HG03575 (cell line): ENCODE measurements around the gene ARID2.

Experiments
- ATAC-seq: cut with Tn5 transposase; IDR thresholded peaks from one replicate; pipeline ENCODE4 v1.9.1; 2021; ENCODE audit not compliant: unreplicated experiment, insufficient number of reproducible peaks, low FRiP score; ENCODE audit errors: extremely low read depth

ARID2 gene

GRCh38 chr12:45720069-45720468 is 9.4 kb upstream of the ARID2 start:
- ATAC-seq, result no peak

- ATAC-seq, result no peak
Measured at GRCh38 chr12:45721369-45721768, 8.1 kb upstream of the ARID2 start.

GRCh38 chr12:45721954-45722353 is 7.6 kb upstream of the ARID2 start:
- ATAC-seq, result no peak

- ATAC-seq, result no peak
Measured at GRCh38 chr12:45725631-45726602, 3.6 kb upstream of the ARID2 start.

GRCh38 chr12:45726603-45727300 is 2.8 kb upstream of the ARID2 start:
- no peak for ATAC-seq

- peak; percentile 39 for ATAC-seq
Measured at GRCh38 chr12:45727301-45727979, 2.1 kb upstream of the ARID2 start.

GRCh38 chr12:45727980-45728629 is 1.4 kb upstream of the ARID2 start:
- no peak for ATAC-seq

- ATAC-seq, result peak; percentile 22
Measured at GRCh38 chr12:45728630-45729232, 775 bp upstream of the ARID2 start.

- ATAC-seq, result no peak
Measured at GRCh38 chr12:45730084-45730347, 510 bp downstream of the ARID2 start.

- no peak for ATAC-seq
Measured at GRCh38 chr12:45730348-45731189, 1.1 kb downstream of the ARID2 start.

GRCh38 chr12:45731190-45731775 is 1.8 kb downstream of the ARID2 start:
- no peak for ATAC-seq

- ATAC-seq, result no peak
Measured at GRCh38 chr12:45732250-45732649, 2.7 kb downstream of the ARID2 start.

GRCh38 chr12:45732936-45733335 is 3.4 kb downstream of the ARID2 start:
- no peak for ATAC-seq

GRCh38 chr12:45737638-45738037 is 8.1 kb downstream of the ARID2 start:
- ATAC-seq, result no peak

- no peak for ATAC-seq
Measured at GRCh38 chr12:45742590-45742989, 13.1 kb downstream of the ARID2 start.

GRCh38 chr12:45743247-45743646 is 13.7 kb downstream of the ARID2 start:
- ATAC-seq, result no peak

GRCh38 chr12:45745861-45746277 is 16.4 kb downstream of the ARID2 start:
- ATAC-seq, result no peak

GRCh38 chr12:45756666-45757065 is 27.2 kb downstream of the ARID2 start:
- no peak for ATAC-seq
